ENCODE data around the gene PHF12.

GRCh38 chr17:28907709-28908475 lies 43.4 kb downstream of the PHF12 start:
- TF ChIP-seq CTCF (IDR thresholded peaks at IDR 0.05): no peak
- TF ChIP-seq POLR2A (IDR thresholded peaks at IDR 0.05): no peak

Data from Peyer's patch (tissue), 4 donors.